ENCODE measurements around the gene RND2. TPM values are rescaled to one million over a fixed set of nuclear protein-coding genes. Genes with fewer than 3 reads are reported as not detected.
"Not testable (repeated sequence)": the region's sequence is repeated elsewhere in the genome, so short reads cannot be mapped to it uniquely, and the experiment has no call there.

The RND2 gene, protein sequence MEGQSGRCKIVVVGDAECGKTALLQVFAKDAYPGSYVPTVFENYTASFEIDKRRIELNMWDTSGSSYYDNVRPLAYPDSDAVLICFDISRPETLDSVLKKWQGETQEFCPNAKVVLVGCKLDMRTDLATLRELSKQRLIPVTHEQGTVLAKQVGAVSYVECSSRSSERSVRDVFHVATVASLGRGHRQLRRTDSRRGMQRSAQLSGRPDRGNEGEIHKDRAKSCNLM
- total RNA-seq (1 to 10 TPM; 2.5 to 4.6 (median 2.8) TPM), polyA plus RNA-seq (under 1 TPM; 0.23 to 0.63 (median 0.60) TPM)

DNA sequence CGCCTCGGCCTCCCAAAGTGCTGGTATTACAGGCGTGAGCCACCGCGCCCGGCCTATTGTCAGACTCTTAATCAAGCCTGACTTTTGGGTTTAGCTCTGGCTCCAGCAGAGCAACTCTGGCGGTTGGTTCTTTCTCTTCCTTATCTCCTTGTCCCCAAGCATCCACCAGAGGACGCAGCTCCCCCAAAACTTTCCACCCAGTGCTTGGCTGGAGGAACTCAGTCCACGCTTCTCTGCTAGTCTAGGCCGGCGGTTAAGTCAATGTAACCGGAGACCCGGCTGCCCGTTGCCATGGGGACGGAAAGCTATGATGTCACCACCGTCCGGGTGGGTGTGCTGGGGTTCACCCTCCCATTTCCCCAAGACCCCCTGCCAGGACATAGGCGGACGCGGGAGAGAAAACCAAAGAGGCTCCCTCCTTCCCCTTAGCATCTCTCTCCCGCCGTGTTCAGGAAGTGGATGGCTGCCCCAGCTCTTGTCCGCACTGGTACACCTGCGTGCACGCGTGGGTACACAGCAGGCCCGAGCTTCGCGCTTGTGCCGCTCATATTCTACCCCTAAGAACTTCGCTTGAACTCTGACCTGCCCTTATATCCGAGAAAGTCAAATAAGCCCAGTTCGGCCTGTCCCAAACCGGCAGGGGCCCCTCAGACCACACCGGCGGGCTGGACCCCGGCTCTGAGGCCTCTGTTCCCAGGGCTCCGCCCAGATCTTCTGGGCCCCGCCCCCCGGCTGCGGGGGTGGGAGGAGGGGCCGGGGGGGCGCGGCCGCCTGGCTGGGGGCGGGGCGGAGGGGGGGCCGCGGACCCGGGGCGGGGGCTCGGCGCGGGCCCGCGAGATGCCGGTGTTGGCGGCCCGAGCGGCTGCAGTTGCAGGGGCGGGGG lies at the start of gene RND2:
Gene RND2 (plus strand): TSS at position 825 of the 883 bp plus-strand sequence. CDS start 117 bp downstream, outside the sequence.
- intact Hi-C loops (cut with DNase I): loop anchor here (1.0 to 5.0 kb wide), 5 partner anchors 58 to 293 kb away; partner anchors contain the start of genes BRCA1 and TMEM106A
- 1% methylated on average over 61 of the region's 61 CpGs for WGBS, 2 donors
- DNase-seq: peak; percentile 97

DNA sequence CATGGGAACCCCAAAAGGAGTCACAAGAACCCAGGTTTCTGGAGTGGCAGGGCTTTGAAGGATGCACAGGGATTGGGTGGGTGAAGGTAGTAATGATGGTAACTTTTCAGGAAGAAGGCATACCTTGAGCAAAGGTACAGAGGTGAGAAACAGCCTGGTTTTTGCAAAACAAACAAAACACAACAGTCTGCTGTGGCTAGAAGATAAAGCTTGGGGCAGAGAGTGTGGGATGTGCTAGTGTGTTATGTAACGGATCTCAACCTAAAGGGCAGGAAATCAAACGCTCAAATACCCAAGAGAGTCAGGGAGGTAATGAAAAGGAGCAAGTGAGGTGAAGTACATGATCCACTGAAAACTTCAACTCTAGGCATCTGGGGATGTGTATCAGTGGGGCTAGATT lies 49.8 kb upstream of the RND2 start:
- Histone ChIP-seq H3K9me3 (no peaks in the 10 kb centered on the region), H3K4me1 (peaks cover 0 to 15% (median 9%) of the 10 kb centered on the region in 4 donors), H3K27me3 (no peaks in the 10 kb centered on the region), H3K27ac (no peak overlapping the region), H3K4me3 (no peak overlapping the region), H3K36me3 (no peaks in the 10 kb centered on the region)
- no peak for DNase-seq
- TF ChIP-seq, protein P1, sequence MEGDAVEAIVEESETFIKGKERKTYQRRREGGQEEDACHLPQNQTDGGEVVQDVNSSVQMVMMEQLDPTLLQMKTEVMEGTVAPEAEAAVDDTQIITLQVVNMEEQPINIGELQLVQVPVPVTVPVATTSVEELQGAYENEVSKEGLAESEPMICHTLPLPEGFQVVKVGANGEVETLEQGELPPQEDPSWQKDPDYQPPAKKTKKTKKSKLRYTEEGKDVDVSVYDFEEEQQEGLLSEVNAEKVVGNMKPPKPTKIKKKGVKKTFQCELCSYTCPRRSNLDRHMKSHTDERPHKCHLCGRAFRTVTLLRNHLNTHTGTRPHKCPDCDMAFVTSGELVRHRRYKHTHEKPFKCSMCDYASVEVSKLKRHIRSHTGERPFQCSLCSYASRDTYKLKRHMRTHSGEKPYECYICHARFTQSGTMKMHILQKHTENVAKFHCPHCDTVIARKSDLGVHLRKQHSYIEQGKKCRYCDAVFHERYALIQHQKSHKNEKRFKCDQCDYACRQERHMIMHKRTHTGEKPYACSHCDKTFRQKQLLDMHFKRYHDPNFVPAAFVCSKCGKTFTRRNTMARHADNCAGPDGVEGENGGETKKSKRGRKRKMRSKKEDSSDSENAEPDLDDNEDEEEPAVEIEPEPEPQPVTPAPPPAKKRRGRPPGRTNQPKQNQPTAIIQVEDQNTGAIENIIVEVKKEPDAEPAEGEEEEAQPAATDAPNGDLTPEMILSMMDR (IDR thresholded peaks at IDR 0.05): no peak
- no peak for TF ChIP-seq POLR2AphosphoS5 (IDR thresholded peaks at IDR 0.05)
- no peak for TF ChIP-seq EP300 (IDR thresholded peaks at IDR 0.05)
- no peak for TF ChIP-seq POLR2A (IDR thresholded peaks at IDR 0.05)
- intact Hi-C loops (cut with DNase I): no loop called here
- WGBS, 2 donors: 54% methylated on average over 2 of the region's 2 CpGs

More for the DNA sequence above, at the start of gene RND2:
- Histone ChIP-seq H3K4me3 (peak within 1 kb of the TSS; percentile 37 to 63 (median 54)), H3K27me3 (no peaks in the 10 kb centered on the region), H3K36me3 (no peaks in the 10 kb centered on the region), H3K4me1 (peaks cover 0 to 33% (median 23%) of the 10 kb centered on the region in 4 donors), H3K9me3 (no peaks in the 10 kb centered on the region), H3K27ac (peak within 1 kb of the TSS; percentile 79 to 86 (median 81))
- TF ChIP-seq POLR2A (IDR thresholded peaks at IDR 0.05): peak in 1 of 2 donors; percentile 7
- TF ChIP-seq EP300 (IDR thresholded peaks at IDR 0.05): no peak
- TF ChIP-seq, protein P1 (IDR thresholded peaks at IDR 0.05): peak; percentile 58 to 86 (median 76)
- peak; percentile 50 to 63 (median 60) for TF ChIP-seq POLR2AphosphoS5 (IDR thresholded peaks at IDR 0.05)

DNA sequence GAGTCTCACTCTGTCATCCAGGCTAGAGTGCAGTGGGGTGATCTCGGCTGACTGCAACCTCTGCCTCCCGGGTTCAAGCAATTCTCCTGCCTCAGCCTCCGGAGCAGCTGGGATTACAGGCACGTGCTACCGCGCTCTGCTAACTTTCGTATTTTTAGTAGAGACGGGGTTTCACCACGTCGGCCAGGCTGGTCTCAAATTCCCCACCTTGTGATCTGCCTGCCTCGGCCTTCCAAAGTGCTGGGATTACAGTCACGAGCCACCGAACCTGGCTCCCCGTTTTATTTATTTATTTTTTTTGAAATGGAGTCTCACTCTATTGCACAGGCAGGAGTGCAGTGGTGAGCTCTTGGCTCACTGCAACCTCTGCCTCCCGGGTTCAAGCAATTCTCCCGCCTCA lies 49.3 kb upstream of the RND2 start:
- H3K4me3 ChIP-seq; intact Hi-C loops (cut with DNase I); DNase-seq; H3K36me3 ChIP-seq; H3K27ac ChIP-seq; H3K9me3 ChIP-seq; H3K27me3 ChIP-seq: not testable (repeated sequence)
- H3K4me1 ChIP-seq: peaks cover 0 to 15% (median 9%) of the 10 kb centered on the region in 4 donors
- WGBS, 2 donors: 90 to 96% methylated on average over 16 of the region's 16 CpGs

DNA sequence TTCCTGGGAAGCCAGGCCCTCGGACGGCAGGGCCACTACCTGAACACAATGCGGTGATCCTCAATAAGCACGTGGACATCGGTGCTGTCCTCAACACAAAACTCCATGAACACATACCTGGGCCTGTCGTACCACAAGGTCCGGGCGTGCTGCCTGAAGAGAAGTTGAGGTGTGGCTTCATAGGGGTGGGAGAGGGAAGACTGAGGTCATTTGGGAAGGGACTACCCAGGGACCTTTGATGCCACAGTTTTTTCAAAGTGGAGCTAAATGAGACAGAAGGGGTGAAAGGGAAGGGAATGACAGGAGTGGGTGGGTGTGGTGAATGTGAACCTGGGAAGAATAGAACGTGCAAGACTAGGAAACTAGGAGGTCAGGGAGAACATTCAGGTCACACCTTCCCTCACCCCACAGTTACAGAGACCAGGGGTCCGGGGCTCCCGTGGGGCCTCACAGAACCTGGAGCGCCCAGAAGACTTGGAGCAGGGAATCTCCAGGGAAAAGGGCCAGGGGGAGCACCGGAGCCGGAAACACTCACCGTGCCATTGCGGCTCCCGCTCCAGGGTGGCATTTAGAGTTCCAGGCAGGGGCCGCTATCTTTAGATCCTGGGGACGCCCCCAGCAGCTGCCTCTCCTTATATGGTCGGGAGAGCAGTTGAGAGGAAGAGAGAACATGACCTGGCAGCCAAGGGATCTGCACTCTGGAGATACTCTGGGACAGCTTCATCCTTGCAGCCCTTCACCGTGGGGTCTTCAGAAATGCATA lies 45.3 kb upstream of the RND2 start, which contains the start of gene PTGES3L:
Gene PTGES3L (minus strand): TSS at position 570 of the 763 bp plus-strand sequence. CDS start 27 bp downstream, at position 543.
- Histone ChIP-seq H3K9me3 (no peaks in the 10 kb centered on the region), H3K4me3 (peak within 1 kb of the TSS; percentile 73 to 96 (median 86)), H3K36me3 (no peaks in the 10 kb centered on the region), H3K27me3 (no peaks in the 10 kb centered on the region), H3K27ac (peak within 1 kb of the TSS; percentile 84 to 88 (median 86)), H3K4me1 (peaks cover 0 to 32% (median 22%) of the 10 kb centered on the region in 4 donors)
- TF ChIP-seq POLR2AphosphoS5 (IDR thresholded peaks at IDR 0.05): peak in 1 of 4 donors; percentile 57
- TF ChIP-seq, protein P1 (IDR thresholded peaks at IDR 0.05): no peak
- peak; percentile 82 for DNase-seq
- WGBS, 2 donors: 13 to 34% methylated on average over 21 of the region's 21 CpGs
- intact Hi-C loops (cut with DNase I): loop anchor here (2.0 kb wide), 1 partner anchor 19 kb away; the partner anchor contains the start of gene RPL27

Measured in sigmoid colon (tissue), 7 donors.